Measurements from ENCODE around the gene PKN1. TPM values are rescaled to one million over a fixed set of nuclear protein-coding genes. Genes with fewer than 3 reads are reported as not detected.

The PKN1 gene
- total and polyA plus RNA-seq, 7 donors, result 40.7 to 136 (median 69.2) TPM

DNA sequence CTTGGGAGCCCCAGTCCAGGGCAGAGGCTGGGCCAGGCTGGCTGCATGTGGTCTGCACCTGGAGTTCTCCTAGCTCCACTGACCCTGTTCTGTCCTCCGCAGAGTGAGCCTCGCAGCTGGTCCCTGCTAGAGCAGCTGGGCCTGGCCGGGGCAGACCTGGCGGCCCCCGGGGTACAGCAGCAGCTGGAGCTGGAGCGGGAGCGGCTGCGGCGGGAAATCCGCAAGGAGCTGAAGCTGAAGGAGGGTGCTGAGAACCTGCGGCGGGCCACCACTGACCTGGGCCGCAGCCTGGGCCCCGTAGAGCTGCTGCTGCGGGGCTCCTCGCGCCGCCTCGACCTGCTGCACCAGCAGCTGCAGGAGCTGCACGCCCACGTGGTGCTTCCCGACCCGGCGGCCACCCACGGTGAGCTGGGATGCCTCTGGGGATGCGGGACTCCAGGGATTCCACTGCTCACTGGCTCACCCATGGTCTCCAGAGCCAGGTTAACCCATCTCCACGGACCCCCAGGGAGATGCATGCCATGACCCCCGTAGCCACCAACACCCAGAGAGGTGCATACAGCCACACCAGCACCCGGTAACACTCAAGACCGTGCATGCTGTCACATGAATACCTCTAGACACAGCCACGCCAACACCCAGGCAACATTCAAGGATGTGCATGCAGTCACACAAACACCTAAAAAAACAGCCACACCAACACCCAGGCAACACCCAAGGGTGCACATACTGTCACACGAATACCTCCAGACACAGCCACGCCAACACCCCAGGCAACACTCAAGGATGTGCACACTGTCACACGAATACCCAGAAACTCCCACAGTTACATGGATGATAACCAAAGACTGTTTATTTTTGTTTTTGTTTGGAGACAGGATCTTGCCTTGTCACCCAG is 8.2 kb downstream of the PKN1 start:
- intact Hi-C loops (cut with DNase I), result no loop called here
- Histone ChIP-seq H3K36me3 (ENCODE audit: insufficient read depth in 1 of 2, low read depth in 1 of 2) (peaks cover 18 to 56% of the 10 kb centered on the region in 2 donors), H3K9me3 (no peaks in the 10 kb centered on the region), H3K4me3 (no peak overlapping the region), H3K27me3 (ENCODE audit: insufficient read depth in 3 of 3, low read length in 2 of 3) (no peaks in the 10 kb centered on the region), H3K4me1 (peaks cover 8% of the 10 kb centered on the region), H3K27ac (no peak overlapping the region)
- DNase-seq (no peak), ATAC-seq (no peak)
- TF ChIP-seq, protein P1, sequence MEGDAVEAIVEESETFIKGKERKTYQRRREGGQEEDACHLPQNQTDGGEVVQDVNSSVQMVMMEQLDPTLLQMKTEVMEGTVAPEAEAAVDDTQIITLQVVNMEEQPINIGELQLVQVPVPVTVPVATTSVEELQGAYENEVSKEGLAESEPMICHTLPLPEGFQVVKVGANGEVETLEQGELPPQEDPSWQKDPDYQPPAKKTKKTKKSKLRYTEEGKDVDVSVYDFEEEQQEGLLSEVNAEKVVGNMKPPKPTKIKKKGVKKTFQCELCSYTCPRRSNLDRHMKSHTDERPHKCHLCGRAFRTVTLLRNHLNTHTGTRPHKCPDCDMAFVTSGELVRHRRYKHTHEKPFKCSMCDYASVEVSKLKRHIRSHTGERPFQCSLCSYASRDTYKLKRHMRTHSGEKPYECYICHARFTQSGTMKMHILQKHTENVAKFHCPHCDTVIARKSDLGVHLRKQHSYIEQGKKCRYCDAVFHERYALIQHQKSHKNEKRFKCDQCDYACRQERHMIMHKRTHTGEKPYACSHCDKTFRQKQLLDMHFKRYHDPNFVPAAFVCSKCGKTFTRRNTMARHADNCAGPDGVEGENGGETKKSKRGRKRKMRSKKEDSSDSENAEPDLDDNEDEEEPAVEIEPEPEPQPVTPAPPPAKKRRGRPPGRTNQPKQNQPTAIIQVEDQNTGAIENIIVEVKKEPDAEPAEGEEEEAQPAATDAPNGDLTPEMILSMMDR (IDR thresholded peaks at IDR 0.05), result no peak
- 70 to 76% (median 73%) methylated on average over 30 to 34 of the region's 34 CpGs for WGBS, 3 donors

- Histone ChIP-seq H3K36me3 (ENCODE audit: insufficient read depth in 1 of 2, low read depth in 1 of 2) (peaks cover 18 to 72% of the 10 kb centered on the region in 2 donors), H3K27ac (no peak overlapping the region), H3K27me3 (ENCODE audit: insufficient read depth in 3 of 3, low read length in 2 of 3) (no peaks in the 10 kb centered on the region), H3K9me3 (no peaks in the 10 kb centered on the region), H3K4me3 (no peak overlapping the region), H3K4me1 (peaks cover 8% of the 10 kb centered on the region)
- 92 to 96% (median 95%) methylated on average over 16 of the region's 16 CpGs for WGBS, 3 donors
- ATAC-seq (no peak), DNase-seq (no peak)
- intact Hi-C loops (cut with DNase I), result no loop called here
- TF ChIP-seq, protein P1 (IDR thresholded peaks at IDR 0.05), result no peak
These were observed 10.0 kb downstream of the PKN1 start for GRCh38 chr19:14442891-14443631.

GRCh38 chr19:14443632-14444216 is 10.6 kb downstream of the PKN1 start:
- 92 to 94% (median 94%) methylated on average over 14 of the region's 14 CpGs for WGBS, 3 donors
- TF ChIP-seq, protein P1 (IDR thresholded peaks at IDR 0.05), result no peak
- intact Hi-C loops (cut with DNase I), result no loop called here
- Histone ChIP-seq H3K27me3 (ENCODE audit: insufficient read depth in 3 of 3, low read length in 2 of 3) (no peaks in the 10 kb centered on the region), H3K27ac (no peak overlapping the region), H3K9me3 (no peaks in the 10 kb centered on the region), H3K4me1 (peaks cover 8% of the 10 kb centered on the region), H3K36me3 (ENCODE audit: insufficient read depth in 1 of 2, low read depth in 1 of 2) (peaks cover 18 to 78% of the 10 kb centered on the region in 2 donors), H3K4me3 (no peak overlapping the region)
- no peak for ATAC-seq
- DNase-seq, result no peak

DNA sequence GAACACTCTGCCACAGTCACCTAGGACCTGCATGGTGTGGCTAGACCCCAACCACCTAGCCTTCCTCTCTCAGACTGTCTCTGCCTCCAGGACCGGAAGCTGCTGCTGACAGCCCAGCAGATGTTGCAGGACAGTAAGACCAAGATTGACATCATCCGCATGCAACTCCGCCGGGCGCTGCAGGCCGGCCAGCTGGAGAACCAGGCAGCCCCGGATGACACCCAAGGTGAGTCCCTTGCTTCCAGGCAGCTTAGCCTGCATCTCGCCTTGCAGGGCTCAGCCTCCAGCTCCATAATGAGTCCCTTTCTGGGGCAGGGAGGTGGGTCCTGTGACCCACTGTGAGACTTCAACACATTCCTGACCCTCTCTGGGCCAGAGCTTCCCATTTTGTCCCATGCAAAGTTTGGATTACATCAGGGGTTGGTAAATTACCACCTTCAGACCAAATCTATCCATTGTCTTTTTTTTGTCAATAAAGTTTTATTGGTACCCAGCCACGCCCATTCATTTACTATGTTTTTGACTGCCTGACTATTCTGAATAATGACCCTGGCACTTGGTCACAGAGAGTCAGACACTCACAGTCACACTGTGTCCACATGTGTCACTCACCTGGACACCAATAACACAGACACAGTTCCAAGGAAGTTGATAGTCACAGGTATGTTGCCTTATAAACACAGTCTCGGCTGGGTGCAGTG is 13.4 kb downstream of the PKN1 start:
- Histone ChIP-seq H3K9me3 (no peaks in the 10 kb centered on the region), H3K27ac (no peak overlapping the region), H3K36me3 (ENCODE audit: insufficient read depth in 1 of 2, low read depth in 1 of 2) (peaks cover 15 to 99% of the 10 kb centered on the region in 2 donors), H3K4me3 (no peak overlapping the region), H3K4me1 (no peaks in the 10 kb centered on the region), H3K27me3 (ENCODE audit: insufficient read depth in 3 of 3, low read length in 2 of 3) (no peaks in the 10 kb centered on the region)
- 96 to 99% (median 97%) methylated on average over 10 of the region's 10 CpGs for WGBS, 3 donors
- DNase-seq (no peak), ATAC-seq (no peak)
- intact Hi-C loops (cut with DNase I), result no loop called here
- TF ChIP-seq, protein P1 (IDR thresholded peaks at IDR 0.05), result no peak
